Endodermal cell (in vitro differentiated cells): ENCODE measurements around the gene LYPD4. TPM values are rescaled to one million over a fixed set of nuclear protein-coding genes. Genes with fewer than 3 reads are reported as not detected.

ENCODE experiments used
- DNase-seq: peaks from one replicate; pipeline ENCODE4 v3.0.0-alpha.2; 2017
- H3K27ac ChIP-seq: 2 replicates; pipeline ENCODE4 v1.5.1; 2013; ENCODE audit warnings: mild to moderate bottlenecking, low read depth, low read length, moderate library complexity
- H3K27me3 ChIP-seq: 2 replicates; pipeline ENCODE4 v1.6.1; 2013; ENCODE audit warnings: mild to moderate bottlenecking, low read length, moderate library complexity; ENCODE audit not compliant: insufficient read depth, control insufficient read depth, poor library complexity, severe bottlenecking
- H3K36me3 ChIP-seq: 2 replicates; pipeline ENCODE4 v1.7.0; 2013; ENCODE audit warnings: mild to moderate bottlenecking, low read length, moderate library complexity; ENCODE audit not compliant: control insufficient read depth, insufficient read depth
- H3K4me1 ChIP-seq: one replicate; pipeline ENCODE4 v1.7.0; 2013; ENCODE audit warnings: low read length; ENCODE audit not compliant: control insufficient read depth, insufficient read depth
- H3K4me3 ChIP-seq: 2 replicates; pipeline ENCODE4 v1.5.1; 2013; ENCODE audit warnings: mild to moderate bottlenecking, low read length, moderate library complexity
- H3K9ac ChIP-seq: 2 replicates; pipeline ENCODE4 v1.6.1; 2013; ENCODE audit warnings: mild to moderate bottlenecking, low read length, moderate library complexity; ENCODE audit not compliant: poor library complexity, severe bottlenecking; ENCODE audit errors: extremely low read depth
- H3K9me3 ChIP-seq: 2 replicates; pipeline ENCODE4 v1.6.1; 2013; ENCODE audit warnings: mild to moderate bottlenecking, low read length, moderate library complexity; ENCODE audit not compliant: control insufficient read depth
- H3K27ac Mint-ChIP-seq: 2 replicates; pipeline ENCODE4 v1.8.0; 2020; ENCODE audit warnings: mixed read lengths
- H3K27me3 Mint-ChIP-seq: 2 replicates; pipeline ENCODE4 v1.8.0; 2021; ENCODE audit warnings: mild to moderate bottlenecking, mixed read lengths; ENCODE audit not compliant: insufficient read depth
- H3K36me3 Mint-ChIP-seq: 2 replicates; pipeline ENCODE4 v1.8.0; 2020; ENCODE audit warnings: low read depth, mixed read lengths
- H3K4me1 Mint-ChIP-seq: 2 replicates; pipeline ENCODE4 v1.8.0; 2020; ENCODE audit warnings: mixed read lengths
- H3K4me3 Mint-ChIP-seq: 2 replicates; pipeline ENCODE4 v1.8.0; 2020; ENCODE audit warnings: mild to moderate bottlenecking, moderate library complexity, mixed read lengths
- H3K9me3 Mint-ChIP-seq: 2 replicates; pipeline ENCODE4 v1.8.0; 2020; ENCODE audit warnings: mild to moderate bottlenecking, mixed read lengths
- CTCF ChIP-seq: fragments of 200-600 bp; sonication (generic); conservative IDR thresholded peaks from 2 replicates; pipeline ENCODE4 v1.5.0; 2021; ENCODE audit warnings: antibody characterized with exemption, mild to moderate bottlenecking
- WGBS, 2 experiments: methylation state at CpG; one replicate each; pipeline versions ENCODE4 v1.1.5 to v1.1.7; 2013; ENCODE audit warnings: missing lambda C conversion rate in 2 of 2, mixed read lengths in 1 of 2; ENCODE audit not compliant: insufficient coverage in 1 of 2, insufficient read length in 1 of 2; 5-methylcytosine and 5-hydroxymethylcytosine counted together
- total RNA-seq, 2 donors: library from RNA; stranded (reverse); fragmentation: NEBNext Ultra II Directional in 1 of 2; extraction: Animal tissue kit (Norgen Biotek cat#: 25700) in 1 of 2; gene quantifications; 2 replicates in 1 of 2; 3 replicates in 1 of 2; pipeline ENCODE4 v1.2.1, GENCODE V29; 2021

The LYPD4 gene
- total RNA-seq, 2 donors from 2014 or later = not detected

- Mint-ChIP-seq H3K4me3 (no peak overlapping the region), H3K36me3 (no peaks in the 10 kb centered on the region), H3K27ac (no peak overlapping the region), H3K9me3 (peaks cover 17% of the 10 kb centered on the region), H3K27me3 (peaks cover 1% of the 10 kb centered on the region), H3K4me1 (no peaks in the 10 kb centered on the region)
- no peak overlapping the region for H3K9ac ChIP-seq
- no peak for DNase-seq
- WGBS, 2 experiments = 46 to 62% methylated on average over 4 of the region's 4 CpGs
- no peaks in the 10 kb centered on the region for H3K4me1 ChIP-seq
- H3K9me3 ChIP-seq = no peaks in the 10 kb centered on the region
- no peak overlapping the region for H3K27ac ChIP-seq
- no peak for TF ChIP-seq CTCF
- H3K4me3 ChIP-seq = no peak overlapping the region
- peaks cover 11% of the 10 kb centered on the region for H3K27me3 ChIP-seq
- no peaks in the 10 kb centered on the region for H3K36me3 ChIP-seq
These were observed 30.6 kb downstream of the LYPD4 start for GRCh38 chr19:41813911-41814310.

DNA sequence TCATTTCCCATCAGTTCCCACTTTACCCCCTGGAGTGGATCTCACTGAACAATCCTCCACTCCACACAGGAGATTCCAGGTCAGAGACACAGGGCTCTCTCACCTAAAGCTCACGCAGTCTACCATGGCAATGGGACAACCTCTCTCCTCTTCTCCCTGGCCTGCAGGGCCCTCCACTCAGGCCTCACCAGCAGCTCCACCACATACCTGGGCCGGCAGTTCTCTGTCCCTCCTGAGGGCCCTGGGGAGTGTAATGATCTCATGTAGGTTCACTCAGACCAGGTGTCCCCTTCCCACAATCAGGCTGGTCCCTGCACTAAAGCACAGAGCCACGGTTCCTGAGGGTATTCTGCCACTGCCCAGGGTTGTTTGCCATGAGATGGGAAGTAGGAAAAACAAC lies 32.5 kb downstream of the LYPD4 start:
- peaks cover 11% of the 10 kb centered on the region for H3K27me3 ChIP-seq

DNA sequence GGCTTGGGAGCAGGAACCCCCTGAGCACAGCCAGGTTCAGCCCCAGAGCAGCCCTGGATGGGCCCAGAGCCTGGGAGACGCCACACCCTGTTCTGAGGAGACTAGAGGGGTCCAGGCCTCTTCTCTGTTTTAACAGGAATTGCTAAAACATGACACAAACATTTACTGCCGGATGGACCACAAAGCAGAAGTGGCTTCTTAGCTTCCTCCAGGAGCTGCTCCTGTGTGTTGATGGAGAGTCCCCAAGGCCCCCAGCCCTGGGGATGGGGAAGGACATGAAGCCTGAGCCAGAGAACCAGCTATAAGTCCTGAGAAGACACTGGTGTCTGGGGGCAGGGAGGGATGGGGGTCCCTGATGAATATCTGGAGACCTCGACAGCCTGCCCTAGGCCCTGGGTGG lies 33.4 kb downstream of the LYPD4 start:
- Histone ChIP-seq H3K36me3 (no peaks in the 10 kb centered on the region), H3K4me1 (no peaks in the 10 kb centered on the region), H3K9me3 (no peaks in the 10 kb centered on the region), H3K4me3 (no peak overlapping the region), H3K27me3 (peaks cover 11% of the 10 kb centered on the region), H3K27ac (no peak overlapping the region), H3K9ac (no peak overlapping the region)
- 72 to 80% methylated on average over 1 to 3 of the region's 3 CpGs for WGBS, 2 experiments
- no peak for DNase-seq
- H3K4me1 Mint-ChIP-seq = no peaks in the 10 kb centered on the region
- TF ChIP-seq CTCF = no peak
- no peak overlapping the region for H3K27ac Mint-ChIP-seq
- H3K4me3 Mint-ChIP-seq = no peak overlapping the region
- H3K27me3 Mint-ChIP-seq = peaks cover 2% of the 10 kb centered on the region
- peaks cover 31% of the 10 kb centered on the region for H3K9me3 Mint-ChIP-seq
- H3K36me3 Mint-ChIP-seq = no peaks in the 10 kb centered on the region

More for the DNA sequence above, 32.5 kb downstream of the LYPD4 start:
- no peaks in the 10 kb centered on the region for H3K4me1 Mint-ChIP-seq
- H3K4me1 ChIP-seq = no peaks in the 10 kb centered on the region
- H3K4me3 ChIP-seq = no peak overlapping the region
- no peak overlapping the region for H3K27ac Mint-ChIP-seq
- no peak for DNase-seq
- no peaks in the 10 kb centered on the region for H3K36me3 ChIP-seq
- WGBS, 2 experiments = 52 to 71% methylated on average over 3 of the region's 3 CpGs
- H3K27me3 Mint-ChIP-seq = peaks cover 2% of the 10 kb centered on the region
- no peak overlapping the region for H3K9ac ChIP-seq
- H3K9me3 ChIP-seq = no peaks in the 10 kb centered on the region
- H3K4me3 Mint-ChIP-seq = no peak overlapping the region
- no peak overlapping the region for H3K27ac ChIP-seq
- no peaks in the 10 kb centered on the region for H3K36me3 Mint-ChIP-seq
- H3K9me3 Mint-ChIP-seq = peaks cover 31% of the 10 kb centered on the region
- TF ChIP-seq CTCF = no peak
